ENCODE measurements around the gene TERB1.

The TERB1 gene

GRCh38 chr16:66717776-66718175, 83.6 kb downstream of the TERB1 start:
- H3K4me1 Mint-ChIP-seq (ENCODE audit: low read depth) = no peaks in the 10 kb centered on the region
- H3K4me3 Mint-ChIP-seq = no peak overlapping the region
- intact Hi-C loops (cut with micrococcal nuclease) = no loop called here
- H3K27me3 Mint-ChIP-seq = no peaks in the 10 kb centered on the region
- no peaks in the 10 kb centered on the region for H3K9me3 Mint-ChIP-seq
- H3K36me3 Mint-ChIP-seq (ENCODE audit: low read depth) = peaks cover 45% of the 10 kb centered on the region
- H3K27ac Mint-ChIP-seq = no peak overlapping the region

DNA sequence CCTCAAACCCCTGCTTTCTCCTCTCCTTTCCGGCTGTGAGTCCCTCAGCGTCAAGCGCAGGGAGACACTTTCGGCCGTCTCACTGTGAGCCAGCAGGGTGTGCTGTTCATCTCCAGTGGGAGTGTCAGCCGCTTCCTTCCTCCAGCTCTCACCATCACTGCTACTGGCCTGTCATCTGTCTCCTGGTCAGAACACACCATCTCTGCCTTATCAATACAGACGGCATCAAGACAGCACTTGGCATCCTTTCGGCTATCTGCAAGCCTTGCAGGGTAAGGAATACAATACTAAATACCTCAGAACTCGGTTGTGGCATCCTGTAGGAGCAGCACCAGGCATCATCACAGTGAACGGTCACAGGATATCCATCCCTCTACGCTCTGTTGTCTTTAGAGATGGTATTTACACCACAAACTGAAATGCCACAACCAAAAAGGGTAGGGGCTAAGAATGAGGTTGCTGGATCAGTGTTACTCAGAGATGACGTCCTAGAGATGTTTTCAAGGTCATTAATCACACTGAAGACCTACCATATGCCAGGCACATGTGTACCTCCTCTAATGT, 84.2 kb downstream of the TERB1 start:
- Mint-ChIP-seq H3K4me1 (ENCODE audit: low read depth) (no peaks in the 10 kb centered on the region), H3K27me3 (no peaks in the 10 kb centered on the region), H3K27ac (no peak overlapping the region), H3K9me3 (no peaks in the 10 kb centered on the region), H3K36me3 (ENCODE audit: low read depth) (peaks cover 40% of the 10 kb centered on the region), H3K4me3 (no peak overlapping the region)
- intact Hi-C loops (cut with micrococcal nuclease) = no loop called here

DNA sequence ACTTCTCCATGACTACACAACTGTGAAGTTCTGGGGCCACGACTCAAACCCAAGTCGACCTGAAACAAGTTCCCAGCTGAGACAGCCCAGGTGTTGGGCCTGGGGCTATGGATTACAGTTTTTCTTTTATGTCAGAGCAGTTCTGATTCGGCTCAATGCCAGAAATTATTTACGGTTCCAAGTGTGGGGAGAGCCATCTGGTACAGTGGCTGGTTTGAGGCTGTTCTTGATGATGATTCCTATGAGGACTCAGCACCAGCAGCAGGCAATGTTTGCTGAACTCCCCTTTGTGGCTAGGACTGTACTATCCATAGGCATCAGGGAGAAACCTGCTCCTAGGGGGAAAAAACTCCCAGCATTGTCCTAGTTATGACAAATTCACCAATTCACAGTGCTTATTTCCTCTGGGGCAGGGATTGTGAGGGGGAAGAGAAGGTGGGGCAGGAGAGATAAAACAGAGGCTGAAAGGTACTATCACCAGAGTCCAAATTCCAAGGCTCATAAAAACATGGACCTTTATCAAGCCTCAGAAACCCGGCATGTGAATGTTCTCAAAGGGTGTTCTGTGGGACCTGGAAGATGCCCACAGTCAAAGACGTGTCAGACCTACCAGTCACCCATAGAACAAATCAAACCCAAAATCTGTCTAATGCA, 86.6 kb downstream of the TERB1 start:
- intact Hi-C loops (cut with micrococcal nuclease) = no loop called here
- H3K9me3 Mint-ChIP-seq = no peaks in the 10 kb centered on the region
- H3K27me3 Mint-ChIP-seq = peaks cover 1% of the 10 kb centered on the region
- no peak overlapping the region for H3K27ac Mint-ChIP-seq
- H3K4me3 Mint-ChIP-seq = no peak overlapping the region
- peaks cover 21% of the 10 kb centered on the region for H3K36me3 Mint-ChIP-seq (ENCODE audit: low read depth)
- H3K4me1 Mint-ChIP-seq (ENCODE audit: low read depth) = no peaks in the 10 kb centered on the region

GRCh38 chr16:66714062-66714461, 87.3 kb downstream of the TERB1 start:
- Mint-ChIP-seq H3K4me1 (ENCODE audit: low read depth) (no peaks in the 10 kb centered on the region), H3K36me3 (ENCODE audit: low read depth) (peaks cover 16% of the 10 kb centered on the region), H3K4me3 (no peak overlapping the region), H3K27ac (no peak overlapping the region), H3K27me3 (peaks cover 1% of the 10 kb centered on the region), H3K9me3 (no peaks in the 10 kb centered on the region)
- intact Hi-C loops (cut with micrococcal nuclease) = no loop called here

DNA sequence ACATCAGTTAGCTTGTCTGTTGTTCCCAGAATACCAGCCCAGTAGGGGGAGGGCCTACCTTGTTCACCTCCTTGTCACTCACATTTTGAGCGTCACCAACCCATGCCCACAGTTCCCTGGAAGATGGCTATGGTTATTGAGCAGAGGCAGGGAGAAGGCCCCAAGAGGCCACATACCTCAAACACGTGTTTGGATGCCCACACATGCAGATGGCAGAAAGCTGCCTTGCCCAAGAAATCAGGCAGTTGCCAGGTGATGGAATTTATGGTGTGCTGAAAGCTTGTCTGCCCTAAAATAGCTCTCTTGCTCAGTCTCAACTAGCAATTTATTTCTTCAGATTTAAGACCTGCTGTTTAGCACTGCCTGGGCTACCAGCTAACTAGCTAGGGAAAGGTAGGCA, 88.3 kb downstream of the TERB1 start:
- intact Hi-C loops (cut with micrococcal nuclease) = no loop called here
- Mint-ChIP-seq H3K4me3 (no peak overlapping the region), H3K36me3 (ENCODE audit: low read depth) (peaks cover 8% of the 10 kb centered on the region), H3K9me3 (no peaks in the 10 kb centered on the region), H3K27ac (no peak overlapping the region), H3K27me3 (peaks cover 1% of the 10 kb centered on the region), H3K4me1 (ENCODE audit: low read depth) (no peaks in the 10 kb centered on the region)

DNA sequence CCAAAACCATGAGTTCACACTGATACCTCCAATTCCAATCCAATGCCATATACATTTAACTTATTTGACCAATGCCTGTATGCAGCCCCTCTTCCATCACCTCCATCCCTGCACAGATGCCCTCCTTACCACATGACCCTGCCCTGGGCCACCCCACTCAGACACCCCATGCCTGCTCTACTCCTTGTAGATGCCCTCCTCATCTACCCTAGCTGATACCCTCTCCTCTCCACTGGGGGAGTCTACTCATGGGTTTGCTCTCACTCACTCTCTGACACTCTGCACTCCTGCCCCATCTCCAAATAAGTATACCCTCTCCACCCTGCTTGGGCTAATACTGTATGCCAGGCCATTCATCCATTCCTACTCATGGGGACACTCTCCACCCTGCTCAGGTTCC, 88.9 kb downstream of the TERB1 start:
- Mint-ChIP-seq H3K27ac (no peak overlapping the region), H3K27me3 (peaks cover 3% of the 10 kb centered on the region), H3K36me3 (ENCODE audit: low read depth) (peaks cover 2% of the 10 kb centered on the region), H3K9me3 (no peaks in the 10 kb centered on the region), H3K4me1 (ENCODE audit: low read depth) (no peaks in the 10 kb centered on the region), H3K4me3 (no peak overlapping the region)
- intact Hi-C loops (cut with micrococcal nuclease) = no loop called here

- H3K27me3 Mint-ChIP-seq = peaks cover 3% of the 10 kb centered on the region
- intact Hi-C loops (cut with micrococcal nuclease) = no loop called here
- H3K36me3 Mint-ChIP-seq (ENCODE audit: low read depth) = no peaks in the 10 kb centered on the region
- peaks cover 1% of the 10 kb centered on the region for H3K4me1 Mint-ChIP-seq (ENCODE audit: low read depth)
- H3K9me3 Mint-ChIP-seq = no peaks in the 10 kb centered on the region
- no peak overlapping the region for H3K27ac Mint-ChIP-seq
- no peak overlapping the region for H3K4me3 Mint-ChIP-seq
These were observed 89.8 kb downstream of the TERB1 start for GRCh38 chr16:66711581-66711980.

DNA sequence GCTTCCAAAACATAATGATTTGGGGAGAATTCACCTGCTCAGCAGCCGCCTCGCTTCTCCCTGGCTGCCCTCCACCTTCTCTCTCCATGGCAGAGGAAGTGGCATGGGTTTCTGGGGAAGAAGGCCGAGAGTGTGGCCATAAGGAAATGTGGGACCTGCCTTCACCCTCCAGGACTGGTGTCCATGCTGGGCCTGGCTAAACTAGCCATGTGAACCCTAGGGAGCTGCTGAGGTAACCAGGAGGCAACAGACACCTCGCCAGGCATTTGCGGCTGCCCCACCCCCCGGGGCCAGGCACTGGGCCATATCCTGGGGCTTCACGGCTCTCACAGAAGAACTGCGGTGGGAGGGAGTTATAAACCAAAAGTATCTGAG, 94.9 kb downstream of the TERB1 start:
- peaks cover 5% of the 10 kb centered on the region for H3K27me3 Mint-ChIP-seq
- no peaks in the 10 kb centered on the region for H3K36me3 Mint-ChIP-seq (ENCODE audit: low read depth)
- no peak overlapping the region for H3K4me3 Mint-ChIP-seq
- H3K4me1 Mint-ChIP-seq (ENCODE audit: low read depth) = peaks cover 26% of the 10 kb centered on the region
- H3K27ac Mint-ChIP-seq = no peak overlapping the region
- no peaks in the 10 kb centered on the region for H3K9me3 Mint-ChIP-seq
- intact Hi-C loops (cut with micrococcal nuclease) = no loop called here

DNA sequence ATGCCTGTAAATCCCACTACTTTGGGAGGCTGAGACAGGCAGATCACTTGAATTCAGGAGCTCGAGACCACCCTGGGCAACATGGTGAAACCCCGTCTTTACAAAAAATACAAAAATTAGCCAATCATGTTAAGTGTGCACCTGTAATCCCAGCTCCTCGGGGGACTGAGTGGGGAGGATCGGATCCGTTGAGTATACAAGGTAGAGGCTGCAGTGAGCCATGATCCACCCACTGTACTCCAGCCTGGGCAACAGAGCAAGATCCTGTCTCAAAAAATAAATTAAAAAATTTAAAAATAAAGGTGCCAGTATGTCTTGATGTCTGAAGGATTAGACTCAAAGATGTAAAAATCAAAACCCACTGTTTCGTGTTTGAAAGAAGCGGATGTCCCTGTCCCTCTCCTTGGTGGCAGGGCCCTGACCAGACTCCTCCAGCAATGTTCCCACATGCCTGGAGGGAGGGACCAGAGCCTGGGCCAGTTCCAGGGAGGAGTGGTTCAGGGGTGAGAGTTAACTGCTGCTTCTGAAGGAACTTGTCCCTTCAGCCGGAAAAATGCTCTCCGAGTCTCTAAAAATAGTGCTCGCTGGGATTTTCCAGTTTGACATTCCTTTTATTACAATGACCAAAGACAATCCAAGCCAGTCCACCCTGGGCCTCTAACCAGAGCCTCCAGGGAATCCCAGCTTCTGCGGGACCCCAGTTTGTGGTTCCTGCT, 95.4 kb downstream of the TERB1 start:
- intact Hi-C loops (cut with micrococcal nuclease) = no loop called here
- H3K4me3 Mint-ChIP-seq = no peak overlapping the region
- peaks cover 26% of the 10 kb centered on the region for H3K4me1 Mint-ChIP-seq (ENCODE audit: low read depth)
- no peaks in the 10 kb centered on the region for H3K9me3 Mint-ChIP-seq
- peaks cover 5% of the 10 kb centered on the region for H3K27me3 Mint-ChIP-seq
- no peak overlapping the region for H3K27ac Mint-ChIP-seq
- H3K36me3 Mint-ChIP-seq (ENCODE audit: low read depth) = no peaks in the 10 kb centered on the region
